Left kidney (tissue), 2 donors: ENCODE results near the gene DTNBP1. TPM values are rescaled to one million over a fixed set of nuclear protein-coding genes. Genes with fewer than 3 reads are reported as not detected.
A peak's percentile ranks its signal among the peaks of the same experiment; 100 is the strongest.

Experiments used
- DNase-seq: peaks from one replicate; pipeline ENCODE4 v3.0.0-alpha.2; 2013
- polyA plus RNA-seq: library from polyadenylated mRNA; unstranded; fragments of 120-200 nt; gene quantifications from one replicate; pipeline ENCODE4 v1.2.1, GENCODE V29; 2013; ENCODE audit not compliant: insufficient read length

DTNBP1 gene
- polyA plus RNA-seq, 1 donor, result 25.3 TPM

DNA sequence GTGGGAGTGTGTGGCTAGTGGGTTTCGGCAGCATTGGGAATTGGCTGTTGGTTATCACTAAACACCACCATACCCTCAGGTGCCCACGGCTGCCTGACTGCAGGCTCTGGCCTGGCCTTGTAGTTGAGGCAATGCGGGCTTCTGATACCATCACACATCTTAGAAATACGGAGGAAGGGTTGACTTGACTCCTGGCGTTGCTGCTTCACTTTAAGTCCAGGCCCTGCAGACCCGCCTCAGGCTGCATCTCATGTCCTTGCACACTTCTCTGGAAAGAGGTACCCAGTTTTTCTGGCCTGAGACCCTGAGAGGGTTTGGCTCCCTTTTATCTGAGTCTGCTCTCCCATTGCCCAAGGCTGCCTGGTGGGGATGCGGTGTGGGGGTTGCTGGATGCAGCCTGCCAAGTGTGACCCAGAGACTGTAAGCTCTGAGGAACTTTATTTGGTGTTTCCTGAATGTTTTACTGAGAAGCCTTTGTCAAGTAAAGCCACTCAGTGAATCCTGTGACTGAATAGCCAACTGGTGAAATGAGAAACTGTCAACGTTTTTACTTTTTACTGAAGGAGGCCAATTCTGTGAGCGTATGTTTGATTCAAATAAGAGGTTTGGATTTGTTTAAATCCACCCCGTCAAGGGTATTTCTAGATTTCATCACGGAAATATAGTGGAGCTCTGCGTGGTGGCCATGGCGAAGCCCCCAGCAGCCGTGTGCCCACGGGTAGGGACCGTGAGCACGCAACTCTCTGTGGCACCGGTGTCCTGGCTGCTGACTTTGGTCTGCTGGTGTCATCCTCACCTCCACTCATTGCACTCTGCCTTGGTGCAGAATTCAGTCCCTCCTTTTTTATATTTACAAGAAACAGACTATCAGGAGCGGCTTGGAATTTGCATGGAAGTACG is 160.1 kb downstream of the DTNBP1 start:
- DNase-seq, result no peak

DNA sequence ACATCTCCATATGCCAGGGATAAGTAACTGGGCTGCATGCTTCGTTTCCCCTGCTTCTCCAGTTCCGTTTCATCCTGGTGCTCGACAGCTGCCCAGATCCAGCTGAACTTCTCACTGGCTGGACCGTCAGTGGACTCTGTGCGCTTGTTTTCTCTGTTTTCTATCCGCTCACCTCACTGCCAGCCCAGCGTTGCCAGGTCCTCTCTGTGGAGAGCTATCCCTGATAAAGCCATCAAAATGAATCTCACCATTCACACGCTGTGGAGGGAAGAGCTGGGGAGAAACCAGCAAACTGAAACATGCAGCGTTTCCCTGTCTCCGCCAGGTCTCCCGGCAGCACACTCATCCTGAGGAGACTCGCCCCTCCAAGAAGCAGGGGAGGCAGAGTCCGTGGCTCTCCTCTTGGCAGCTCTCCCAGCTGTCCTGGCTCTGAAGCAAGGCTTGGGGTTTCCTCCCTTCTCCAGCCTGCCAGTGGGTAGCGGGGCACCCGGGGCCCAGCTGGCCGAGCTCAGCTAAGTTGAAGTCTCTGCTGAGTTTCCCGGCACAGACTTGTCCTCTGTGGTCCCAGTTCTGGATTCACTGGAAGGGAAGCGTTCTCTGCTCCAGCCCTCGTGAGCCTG is 160.9 kb downstream of the DTNBP1 start:
- no peak for DNase-seq

DNA sequence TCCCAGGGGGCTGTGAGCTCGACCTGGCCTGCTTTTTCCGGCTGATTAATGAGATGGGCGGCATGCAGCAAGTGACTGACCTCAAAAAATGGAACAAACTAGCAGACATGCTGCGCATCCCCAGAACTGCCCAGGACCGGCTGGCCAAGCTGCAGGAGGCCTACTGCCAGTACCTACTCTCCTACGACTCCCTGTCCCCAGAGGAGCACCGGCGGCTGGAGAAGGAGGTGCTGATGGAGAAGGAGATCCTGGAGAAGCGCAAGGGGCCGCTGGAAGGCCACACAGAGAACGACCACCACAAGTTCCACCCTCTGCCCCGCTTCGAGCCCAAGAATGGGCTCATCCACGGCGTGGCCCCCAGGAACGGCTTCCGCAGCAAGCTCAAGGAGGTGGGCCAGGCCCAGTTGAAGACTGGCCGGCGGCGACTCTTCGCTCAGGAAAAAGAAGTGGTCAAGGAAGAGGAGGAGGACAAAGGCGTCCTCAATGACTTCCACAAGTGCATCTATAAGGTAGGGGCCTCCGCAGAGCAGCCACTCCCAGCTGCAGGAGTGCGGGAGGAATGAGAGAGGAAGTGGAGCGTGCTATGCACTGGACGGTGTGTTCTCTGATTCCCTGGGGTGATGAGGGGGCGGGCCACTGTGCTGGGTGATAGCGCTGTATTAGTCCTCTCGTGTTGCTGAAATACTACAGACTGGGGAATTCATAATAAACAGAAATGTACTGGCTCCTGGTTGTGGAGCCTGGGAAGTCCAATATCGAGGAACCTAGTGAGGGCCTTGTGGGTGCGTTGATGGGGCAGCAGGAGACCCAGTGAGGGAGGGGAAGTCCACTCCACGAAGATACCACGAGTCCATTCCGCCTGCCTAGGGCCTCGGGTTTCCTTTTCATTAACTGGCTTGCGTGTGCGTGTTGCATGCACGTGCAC is 161.7 kb downstream of the DTNBP1 start:
- DNase-seq, result no peak

DNA sequence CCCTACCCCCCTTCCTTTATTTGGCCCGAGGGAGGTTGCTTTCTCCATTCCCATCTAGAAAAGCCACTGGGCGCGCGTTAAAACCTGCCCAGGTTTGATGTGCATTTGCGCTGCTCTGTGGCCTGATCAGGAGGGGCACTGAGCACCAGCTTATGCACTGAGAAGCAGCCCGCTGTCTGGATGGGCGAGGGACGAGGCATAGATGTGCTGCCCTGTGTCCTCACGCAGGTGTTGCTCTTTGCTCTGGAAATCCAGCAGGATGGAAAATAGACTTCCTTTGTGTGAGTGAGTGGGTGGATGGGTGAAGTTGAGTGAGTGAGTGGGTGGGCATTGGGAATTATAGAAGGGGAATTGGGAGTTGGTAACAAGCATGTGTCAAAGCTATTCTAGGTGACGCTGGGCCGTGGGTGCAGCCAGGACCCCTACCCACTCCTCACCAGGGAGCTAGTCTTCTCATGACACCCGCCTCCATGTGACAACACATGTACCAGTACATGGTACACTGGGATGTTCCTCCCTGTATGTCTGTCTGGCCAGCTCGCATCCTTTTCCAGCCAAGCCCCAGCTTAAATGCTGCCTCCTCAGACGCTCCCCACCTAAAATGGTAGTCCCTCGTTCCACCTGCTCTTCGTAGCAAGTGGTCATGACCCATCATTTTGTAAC is 162.6 kb downstream of the DTNBP1 start:
- no peak for DNase-seq

DNA sequence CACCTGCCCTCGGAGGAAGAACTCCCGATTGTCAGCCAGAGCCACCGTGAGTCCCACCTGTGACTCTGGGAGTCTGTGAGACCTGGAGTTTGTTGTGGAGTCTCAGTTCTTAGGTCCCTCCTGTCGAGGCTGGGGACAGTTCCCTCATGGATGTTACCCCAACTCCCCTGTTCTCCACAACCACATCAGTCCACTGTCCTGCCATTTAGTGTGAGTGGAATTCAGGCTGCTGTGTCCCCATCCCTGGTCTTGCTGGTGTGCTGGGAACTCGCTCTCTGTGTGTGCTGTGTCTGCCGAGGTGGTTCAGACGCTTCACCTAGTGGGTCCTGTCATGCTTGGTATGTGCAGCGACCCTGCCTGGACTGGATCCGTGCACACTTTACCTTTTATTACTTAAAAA is 163.2 kb downstream of the DTNBP1 start:
- DNase-seq, result no peak

DNA sequence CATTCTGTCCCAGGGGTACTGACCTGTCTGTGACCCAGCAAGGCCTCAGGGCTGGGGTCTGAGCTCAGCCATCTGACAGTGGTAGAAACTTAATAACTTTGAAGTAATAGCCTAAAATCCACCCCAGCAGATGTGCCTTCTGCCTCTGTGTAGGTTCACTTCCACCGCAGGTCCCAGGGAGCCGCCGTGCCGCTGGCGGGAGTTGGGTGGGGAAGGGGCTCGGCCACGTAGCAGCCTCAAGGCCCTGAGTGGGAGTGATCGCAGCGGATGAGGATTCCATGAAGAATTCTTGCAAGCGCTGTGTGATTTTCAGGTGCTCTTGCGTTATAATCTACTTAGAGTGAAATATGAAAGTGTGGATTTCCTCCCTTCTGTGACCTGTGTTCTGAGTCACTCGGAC is 163.7 kb downstream of the DTNBP1 start:
- no peak for DNase-seq

DNA sequence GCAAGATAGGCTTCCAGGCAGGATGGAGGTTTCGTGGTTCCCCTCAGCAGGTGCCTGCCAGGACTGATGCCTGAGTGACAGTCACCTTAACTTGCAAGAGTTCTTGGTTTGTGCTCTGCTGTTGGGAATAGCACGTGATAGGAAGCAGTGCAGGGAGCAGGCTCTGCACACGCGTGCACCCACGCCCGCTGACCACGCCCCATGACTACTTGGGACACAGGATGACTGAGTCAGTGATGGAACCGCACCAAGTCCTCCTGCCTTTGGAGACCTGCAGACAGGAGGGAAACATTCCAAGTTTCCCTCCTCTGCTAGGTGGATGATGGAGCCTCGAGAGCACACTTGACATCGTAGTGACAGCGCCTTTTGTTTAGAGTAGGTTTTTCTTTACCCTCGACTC is 164.2 kb downstream of the DTNBP1 start:
- DNase-seq, result no peak

DNA sequence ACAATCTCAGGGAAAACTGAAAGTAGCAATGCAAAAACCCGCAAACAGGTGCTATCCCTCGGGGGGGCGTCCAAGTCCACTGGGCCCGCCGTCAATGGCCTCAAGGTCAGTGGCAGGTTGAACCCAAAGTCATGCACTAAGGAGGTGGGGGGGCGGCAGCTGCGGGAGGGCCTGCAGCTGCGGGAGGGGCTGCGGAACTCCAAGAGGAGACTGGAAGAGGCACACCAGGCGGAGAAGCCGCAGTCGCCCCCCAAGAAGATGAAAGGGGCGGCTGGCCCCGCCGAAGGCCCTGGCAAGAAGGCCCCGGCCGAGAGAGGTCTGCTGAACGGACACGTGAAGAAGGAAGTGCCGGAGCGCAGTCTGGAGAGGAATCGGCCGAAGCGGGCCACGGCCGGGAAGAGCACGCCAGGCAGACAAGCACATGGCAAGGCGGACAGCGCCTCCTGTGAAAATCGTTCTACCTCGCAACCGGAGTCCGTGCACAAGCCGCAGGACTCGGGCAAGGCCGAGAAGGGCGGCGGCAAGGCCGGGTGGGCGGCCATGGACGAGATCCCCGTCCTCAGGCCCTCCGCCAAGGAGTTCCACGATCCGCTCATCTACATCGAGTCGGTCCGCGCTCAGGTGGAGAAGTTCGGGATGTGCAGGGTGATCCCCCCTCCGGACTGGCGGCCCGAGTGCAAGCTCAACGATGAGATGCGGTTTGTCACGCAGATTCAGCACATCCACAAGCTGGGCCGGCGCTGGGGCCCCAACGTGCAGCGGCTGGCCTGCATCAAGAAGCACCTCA is 166.3 kb downstream of the DTNBP1 start:
- no peak for DNase-seq

DNA sequence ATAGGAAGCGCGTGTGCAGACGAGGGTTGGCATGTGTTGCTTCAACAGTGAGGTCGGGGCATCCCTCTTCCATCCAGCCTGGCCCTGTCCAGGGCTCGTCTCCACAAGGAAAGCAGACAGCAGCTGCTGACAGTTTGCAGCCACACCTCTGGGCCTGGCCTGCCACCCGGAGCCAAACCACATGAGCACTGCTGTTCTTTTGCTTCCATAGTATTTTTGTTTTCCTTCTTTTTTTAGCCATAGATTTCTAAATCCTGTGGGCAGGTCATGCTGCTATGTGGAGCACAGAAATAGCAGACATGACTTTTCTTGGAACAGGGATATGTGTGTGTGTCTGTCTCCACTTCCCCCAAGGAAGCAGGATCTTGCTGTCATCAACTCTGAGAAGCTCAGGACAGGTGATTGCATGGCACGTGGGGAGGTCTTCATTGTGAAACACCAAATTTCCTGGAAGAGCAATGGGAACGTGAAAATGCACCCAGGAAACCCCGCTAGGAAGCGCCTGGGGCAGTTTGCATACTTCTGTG is 167.4 kb downstream of the DTNBP1 start:
- DNase-seq, result no peak

DNA sequence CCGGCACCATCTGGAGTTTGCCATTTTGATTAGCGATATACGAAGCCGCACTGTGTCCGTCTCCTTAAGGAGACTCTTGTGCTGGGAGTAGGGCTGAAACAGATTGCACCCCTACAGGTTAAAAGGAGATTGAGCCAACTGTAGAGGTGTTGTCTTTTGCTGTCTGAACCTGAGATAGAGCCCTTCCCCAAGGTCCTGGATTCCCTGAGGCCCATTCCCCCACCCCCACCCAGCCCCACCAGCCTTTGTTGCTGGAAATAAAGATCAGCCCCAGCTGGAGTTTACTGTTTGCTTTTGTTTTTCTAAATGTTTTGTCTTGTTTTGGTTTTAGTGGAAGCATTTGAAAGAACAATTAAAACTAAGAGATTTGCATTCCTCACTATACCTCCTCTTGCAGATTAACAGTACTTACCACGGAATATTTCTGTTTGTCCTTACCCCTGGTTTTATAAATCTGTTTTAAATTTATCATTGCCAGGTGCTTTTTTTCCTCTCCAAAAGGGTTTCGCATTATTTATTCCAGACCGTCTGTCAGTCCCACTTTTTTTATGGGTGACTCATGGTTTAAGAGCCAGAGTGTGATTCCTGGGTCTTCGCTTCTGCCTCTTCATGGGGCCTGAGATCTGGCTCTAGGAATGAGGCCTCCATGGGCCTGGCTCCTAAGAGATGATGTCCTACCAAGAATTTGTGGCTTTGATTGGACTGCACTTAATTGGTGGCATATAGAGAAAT is 169.2 kb downstream of the DTNBP1 start:
- no peak for DNase-seq

DNA sequence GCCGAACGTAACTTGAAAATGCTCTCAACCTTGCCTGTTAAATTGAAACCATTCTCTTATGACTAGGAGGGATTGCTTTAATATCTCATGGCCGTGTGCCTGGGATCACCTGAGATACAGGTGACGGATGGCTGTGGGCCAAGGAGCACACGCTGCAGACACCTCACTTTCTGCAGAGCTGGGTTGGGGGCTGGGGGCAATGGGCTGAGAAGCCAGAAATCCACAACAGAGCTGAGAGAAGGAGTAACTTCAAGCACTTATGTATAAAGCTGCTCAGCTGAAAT is 170.9 kb downstream of the DTNBP1 start:
- DNase-seq, result no peak

DNA sequence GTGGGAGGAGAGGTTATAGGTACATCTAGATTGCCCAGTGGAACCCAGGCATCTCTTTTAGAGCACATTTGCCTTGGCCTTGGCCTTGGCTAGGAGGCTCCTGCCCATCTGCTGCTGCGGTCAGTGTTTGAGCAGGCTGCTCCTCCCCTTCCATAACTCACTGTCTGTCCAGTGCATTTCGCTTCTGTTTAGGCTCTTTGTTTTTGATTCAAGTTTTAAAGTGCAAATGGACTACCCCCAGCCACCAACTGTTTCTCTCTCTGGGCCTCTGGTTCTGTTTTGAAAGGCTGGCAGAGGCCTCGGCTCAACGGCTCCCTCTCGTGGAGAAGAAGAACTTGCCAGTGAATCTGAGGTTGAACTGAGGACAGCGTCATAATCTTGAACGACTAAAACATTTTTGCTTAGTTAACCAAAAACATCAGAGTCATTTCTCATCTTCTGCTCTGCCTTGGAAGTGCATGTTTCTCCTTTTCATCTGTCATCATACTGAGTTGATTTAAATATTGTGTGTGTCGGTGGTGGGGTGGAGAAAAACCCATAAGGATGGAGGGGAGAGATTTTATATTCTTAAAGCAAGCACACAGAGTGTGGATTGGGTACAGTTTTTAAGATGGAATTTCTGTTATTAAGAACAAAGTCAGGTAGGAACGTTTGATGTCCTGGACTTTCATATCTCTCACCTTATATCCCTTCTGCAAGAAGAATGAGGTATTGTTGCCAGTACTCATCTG is 171.4 kb downstream of the DTNBP1 start:
- DNase-seq, result peak; percentile 79

DNA sequence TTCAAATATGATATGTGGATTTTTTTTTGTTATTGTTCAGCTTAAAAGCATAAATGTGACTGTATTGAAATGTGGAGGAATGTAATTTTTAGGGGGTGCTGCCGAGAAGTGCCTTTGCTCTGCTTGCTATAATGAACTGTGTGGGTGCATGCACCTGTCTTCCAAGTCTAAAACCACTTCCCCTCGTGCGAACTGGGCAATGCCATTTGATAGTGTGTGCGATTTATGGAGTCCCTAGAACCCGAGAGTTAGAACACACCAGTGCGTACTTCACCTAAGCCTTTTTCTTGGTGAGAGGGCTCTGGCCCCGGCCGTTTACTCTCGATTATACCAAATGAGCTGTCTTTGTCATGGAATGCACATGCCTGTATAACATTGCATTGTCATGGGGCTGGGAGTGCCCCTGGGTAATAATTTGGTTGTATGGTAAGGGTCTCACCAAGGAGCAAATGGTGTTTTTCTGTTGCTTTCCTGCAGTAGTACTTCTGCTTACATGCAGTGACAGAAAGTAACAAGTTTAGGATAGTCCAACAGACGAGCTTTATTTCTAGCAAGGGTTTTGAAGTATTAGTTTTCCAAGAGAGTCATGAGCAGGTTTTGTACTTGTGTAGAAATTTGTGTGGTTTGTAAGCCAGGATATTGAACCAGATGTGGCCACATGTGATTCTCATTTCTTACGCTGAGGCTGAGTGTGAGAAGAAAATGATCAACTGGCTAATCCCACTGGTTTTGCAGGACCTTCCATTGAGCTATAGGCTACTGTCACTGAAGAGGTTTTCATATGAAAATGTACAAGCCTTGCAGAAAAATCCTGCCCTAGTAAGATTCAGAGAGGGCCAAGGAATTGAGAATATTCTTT is 172.4 kb downstream of the DTNBP1 start:
- DNase-seq, result no peak

DNA sequence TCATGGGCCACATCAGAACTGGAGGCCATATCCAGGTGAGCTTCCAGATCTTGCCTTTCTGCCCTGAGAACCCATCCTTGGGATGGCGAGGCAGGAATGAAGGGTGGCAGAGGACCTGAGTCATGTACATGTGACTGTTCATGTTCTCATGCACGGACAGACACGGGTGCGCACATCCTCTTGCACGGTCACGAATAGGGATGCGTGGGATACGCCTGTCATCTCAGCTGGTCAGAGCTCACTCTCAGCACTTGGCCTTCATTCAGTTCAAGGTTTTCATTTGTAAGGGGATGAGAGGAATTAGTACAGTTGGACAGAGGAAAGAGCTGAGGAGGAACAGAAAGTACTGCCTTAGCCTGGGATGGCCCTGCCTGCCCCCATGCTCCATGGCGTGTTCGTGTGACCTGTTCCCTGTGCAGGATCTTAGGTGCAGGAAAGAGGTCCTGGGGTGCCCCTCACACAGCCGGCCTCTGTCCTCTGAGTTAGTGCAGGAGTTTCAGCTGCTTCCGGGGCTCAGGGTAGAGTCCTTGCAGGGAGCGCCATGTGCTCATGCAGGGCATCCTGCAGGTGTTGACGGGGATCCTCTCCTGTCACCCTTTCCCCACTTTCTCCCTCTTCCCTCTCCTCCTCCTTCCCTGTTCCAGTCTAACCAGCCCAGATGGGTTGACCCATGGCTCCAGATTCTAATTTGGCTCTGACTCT is 173.4 kb downstream of the DTNBP1 start:
- DNase-seq, result no peak

DNA sequence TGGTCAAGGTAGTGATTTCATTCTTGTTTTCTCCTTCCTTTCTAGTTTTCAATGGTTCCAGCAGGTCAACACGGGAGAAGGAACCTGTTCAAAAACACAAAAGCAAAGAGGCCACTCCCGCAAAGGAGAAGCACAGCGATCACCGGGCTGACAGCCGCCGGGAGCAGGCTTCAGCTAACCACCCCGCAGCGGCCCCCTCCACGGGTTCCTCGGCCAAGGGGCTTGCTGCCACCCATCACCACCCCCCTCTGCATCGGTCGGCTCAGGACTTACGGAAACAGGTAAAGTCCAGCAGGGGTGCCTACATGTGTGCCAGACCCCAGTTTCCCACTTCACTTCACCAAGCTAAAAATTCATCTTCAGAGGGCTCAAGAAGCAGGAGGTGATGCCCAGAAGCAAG is 175.6 kb downstream of the DTNBP1 start:
- no peak for DNase-seq

DNA sequence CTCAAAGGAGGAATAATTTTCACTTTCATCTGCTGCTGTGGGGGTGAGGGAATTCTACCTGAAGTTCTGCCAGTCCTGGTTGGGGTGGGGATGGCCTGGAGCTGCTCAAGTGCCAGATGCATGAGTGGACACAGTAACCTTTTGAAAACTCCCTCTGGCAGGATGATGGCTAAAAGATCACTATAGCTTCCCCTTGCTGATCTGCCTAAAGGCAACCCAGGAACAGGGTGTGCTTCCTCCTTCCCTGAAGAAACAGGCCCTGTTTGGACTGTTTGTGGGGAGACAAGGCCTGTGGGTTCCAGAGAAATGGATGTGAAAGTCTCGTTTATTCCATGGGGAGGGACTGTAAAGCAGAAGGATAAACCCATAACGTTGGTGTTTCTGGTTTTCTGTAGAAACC is 176.9 kb downstream of the DTNBP1 start:
- DNase-seq, result no peak

DNA sequence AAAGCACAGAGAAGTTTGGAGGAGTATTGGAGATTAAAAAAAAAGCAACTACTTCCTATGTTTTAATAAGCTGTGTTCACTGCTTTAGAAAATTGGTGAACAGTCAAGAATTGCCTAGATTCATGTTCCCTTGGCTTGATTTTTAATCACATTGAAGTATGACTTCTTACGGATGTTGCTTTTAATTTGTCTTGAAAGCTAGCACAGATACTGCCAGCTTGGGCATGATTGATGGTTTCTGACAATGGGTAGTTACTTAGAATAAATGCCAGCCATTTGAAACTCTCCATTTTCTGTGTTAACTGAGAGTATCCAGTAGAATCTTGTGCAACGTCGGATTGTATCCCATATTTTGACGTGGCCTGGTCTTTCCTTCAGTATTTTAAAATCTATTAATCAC is 178.0 kb downstream of the DTNBP1 start:
- DNase-seq, result no peak

DNA sequence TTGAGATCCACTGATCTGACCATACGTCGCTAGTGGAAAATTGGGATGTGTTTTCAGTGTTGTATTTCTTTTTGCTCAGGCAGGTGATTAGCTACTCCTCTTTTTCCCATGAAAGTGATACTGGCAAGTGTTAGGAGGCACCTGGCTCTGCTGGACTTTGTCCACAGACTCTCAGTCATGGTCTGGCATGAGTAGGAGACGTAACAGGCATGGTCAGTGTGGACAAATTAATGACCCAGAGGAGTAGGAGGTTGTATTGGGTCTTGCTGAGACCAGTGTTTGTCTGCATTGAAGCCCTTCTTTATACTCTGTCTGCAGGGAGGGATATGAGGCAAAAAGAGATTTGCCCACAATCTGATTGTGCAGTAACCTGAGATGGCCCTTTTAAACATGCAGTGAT is 178.7 kb downstream of the DTNBP1 start:
- no peak for DNase-seq
